ENCODE measurements around the gene RIPPLY3. TPM values are rescaled to one million over a fixed set of nuclear protein-coding genes. Genes with fewer than 3 reads are reported as not detected.

The RIPPLY3 gene
- total and polyA plus RNA-seq, 2 of the 13 experiments (the other 11 are each of a cell fraction or from before 2014, with no cell fraction given): 0.09 to 2.9 TPM

GRCh38 chr21:36989699-36990507 is 16.6 kb upstream of the RIPPLY3 start (continued):
- no peak for TF ChIP-seq ZNF512B (CRISPR knock-in tag; IDR thresholded peaks at IDR 0.05; ENCODE audit: borderline replicate concordance)
- TF ChIP-seq CENPBD1 (CRISPR knock-in tag; IDR thresholded peaks at IDR 0.05; ENCODE audit: borderline replicate concordance, low read depth): peak; percentile 84; the same call in 1 of the 2 replicates
- TF ChIP-seq PAXIP1 (CRISPR knock-in tag; conservative IDR thresholded peaks at IDR 0.05): 0 out of 2 replicates have a peak, but pooled peaks have one; percentile 37
- TF ChIP-seq ZNF792 (CRISPR knock-in tag; IDR thresholded peaks at IDR 0.05): no peak
- peak; percentile 70 for TF ChIP-seq ARID4A (CRISPR knock-in tag; IDR thresholded peaks at IDR 0.05; ENCODE audit: borderline replicate concordance)
- peak; percentile 63; the same call in 1 of the 2 replicates for TF ChIP-seq PRMT3 (CRISPR knock-in tag; IDR thresholded peaks at IDR 0.05; ENCODE audit: borderline replicate concordance, low read depth)
- no peak; the same call in 1 of the 2 replicates for TF ChIP-seq HMG20B (CRISPR knock-in tag; conservative IDR thresholded peaks at IDR 0.05)
- peak; percentile 77; the same call in 1 of the 2 replicates for TF ChIP-seq ZBTB10 (CRISPR knock-in tag; IDR thresholded peaks at IDR 0.05; ENCODE audit: borderline replicate concordance)
- TF ChIP-seq SNAPC5 (CRISPR knock-in tag; IDR thresholded peaks at IDR 0.05; ENCODE audit: borderline replicate concordance): peak; percentile 82
- TF ChIP-seq ZNF782 (CRISPR knock-in tag; IDR thresholded peaks at IDR 0.05; ENCODE audit: borderline replicate concordance): peak; percentile 12; the same call in 1 of the 2 replicates
- TF ChIP-seq ZNF432 (CRISPR knock-in tag; IDR thresholded peaks at IDR 0.05; ENCODE audit: borderline replicate concordance): peak; percentile 75; the same call in 1 of the 2 replicates

All from HepG2 (cell line).